IMR-90 (cell line): ENCODE data around the gene GNAI2. TPM values are rescaled to one million over a fixed set of nuclear protein-coding genes. Genes with fewer than 3 reads are reported as not detected.

Source experiments
- ATAC-seq: fragments of 200-7000 bp; cut with Tn5 transposase; 2 replicates; pipeline ENCODE4 v1.9.1; 2020; ENCODE audit warnings: low read depth, mild to moderate bottlenecking, moderate library complexity
- BruUV-seq: library from RNA; stranded (reverse); fragments of 400-500 nt; replicated peaks from 2 replicates; lab custom pipeline; 2021; lab: Mats Ljungman, UMichigan
- CTCF ChIA-PET: fragments of 300-600 bp; formaldehyde crosslinking; extraction: SDS; loops from one replicate; lab custom pipeline; 2021; ENCODE audit warnings: antibody characterized with exemption; lab: Yijun Ruan, JAX
- POLR2A ChIA-PET: fragments of 300-600 bp; sonication (Branson Sonifier 250); formaldehyde crosslinking; loops from one replicate; lab custom pipeline; 2022; ENCODE audit warnings: antibody characterized with exemption; ENCODE audit not compliant: unreplicated experiment; lab: Charles Lee
- DNase-seq: peaks from one replicate; pipeline ENCODE4 v3.0.0; 2013
- H2AFZ ChIP-seq: replicated peaks from 2 replicates; pipeline ENCODE3; 2013; ENCODE audit warnings: low read length, mild to moderate bottlenecking; ENCODE audit not compliant: poor library complexity
- H2AK5ac ChIP-seq: 2 replicates; pipeline ENCODE4 v1.6.1; 2013; ENCODE audit warnings: low read depth, low read length, inconsistent platforms
- H2AK9ac ChIP-seq: replicated peaks from 2 replicates; pipeline ENCODE3; 2013; ENCODE audit warnings: mild to moderate bottlenecking, low read depth, low read length, moderate library complexity; ENCODE audit not compliant: poor library complexity
- H2BK120ac ChIP-seq: 2 replicates; pipeline ENCODE4 v1.6.1; 2013; ENCODE audit warnings: low read depth, low read length, inconsistent platforms
- H2BK15ac ChIP-seq: 3 replicates; pipeline ENCODE4 v1.6.1; 2013; ENCODE audit warnings: low read depth, low read length, inconsistent platforms
- H2BK20ac ChIP-seq: 2 replicates; pipeline ENCODE4 v1.6.1; 2013; ENCODE audit warnings: low read depth, mild to moderate bottlenecking, inconsistent platforms, low read length, moderate library complexity
- H2BK5ac ChIP-seq: 2 replicates; pipeline ENCODE4 v1.6.1; 2013; ENCODE audit warnings: mild to moderate bottlenecking, low read depth, low read length, inconsistent platforms; ENCODE audit not compliant: poor library complexity, severe bottlenecking
- H3K14ac ChIP-seq: replicated peaks from 2 replicates; pipeline ENCODE4 v1.6.1; 2013; ENCODE audit warnings: low read depth, low read length, inconsistent platforms
- H3K18ac ChIP-seq: 2 replicates; pipeline ENCODE4 v1.6.1; 2013; ENCODE audit warnings: low read depth, low read length, control low read depth
- H3K23ac ChIP-seq: 2 replicates; pipeline ENCODE4 v1.6.1; 2013; ENCODE audit warnings: low read depth, low read length, inconsistent platforms
- H3K27ac ChIP-seq: 2 replicates; pipeline ENCODE4 v1.5.1; 2013; ENCODE audit warnings: mild to moderate bottlenecking, control low read depth, low read length; ENCODE audit not compliant: insufficient read depth
- H3K27me3 ChIP-seq: 2 replicates; pipeline ENCODE4 v1.6.1; 2013; ENCODE audit warnings: low read length; ENCODE audit not compliant: control insufficient read depth, insufficient read depth
- H3K36me3 ChIP-seq: 2 replicates; pipeline ENCODE4 v1.6.1; 2013; ENCODE audit warnings: low read length, mixed read lengths; ENCODE audit not compliant: control insufficient read depth, insufficient read depth
- H3K4ac ChIP-seq: 2 replicates; pipeline ENCODE4 v1.6.1; 2013; ENCODE audit warnings: low read depth, low read length, inconsistent platforms
- H3K4me1 ChIP-seq: 2 replicates; pipeline ENCODE4 v1.6.1; 2013; ENCODE audit warnings: low read length, mixed read lengths; ENCODE audit not compliant: control insufficient read depth, insufficient read depth
- H3K4me2 ChIP-seq: 2 replicates; pipeline ENCODE4 v1.6.1; 2013; ENCODE audit warnings: low read depth, mild to moderate bottlenecking, control low read depth, low read length, moderate library complexity
- H3K4me3 ChIP-seq: 2 replicates; pipeline ENCODE4 v1.5.1; 2013; ENCODE audit warnings: low read depth, mild to moderate bottlenecking, control low read depth, low read length, moderate library complexity; ENCODE audit not compliant: insufficient read depth
- H3K56ac ChIP-seq: 2 replicates; pipeline ENCODE4 v1.6.1; 2013; ENCODE audit warnings: low read length, inconsistent platforms; ENCODE audit not compliant: insufficient read depth; ENCODE audit errors: extremely low read depth
- H3K79me1 ChIP-seq, 2 experiments: 2 replicates each; pipeline ENCODE4 v1.6.1; 2013; ENCODE audit warnings: low read length in 2 of 2, inconsistent platforms in 1 of 2, low read depth in 1 of 2
- H3K9ac ChIP-seq: 2 replicates; pipeline ENCODE4 v1.6.1; 2013; ENCODE audit warnings: low read depth, low read length, control low read depth
- H3K9me1 ChIP-seq: 2 replicates; pipeline ENCODE4 v1.6.1; 2013; ENCODE audit warnings: low read length, inconsistent platforms; ENCODE audit not compliant: insufficient read depth
- H3K9me3 ChIP-seq: 2 replicates; pipeline ENCODE4 v1.6.1; 2013; ENCODE audit warnings: low read length; ENCODE audit not compliant: control insufficient read depth, insufficient read depth
- H4K20me1 ChIP-seq: 2 replicates; pipeline ENCODE4 v1.6.1; 2013; ENCODE audit warnings: low read length, inconsistent platforms; ENCODE audit not compliant: insufficient read depth
- H4K5ac ChIP-seq: 2 replicates; pipeline ENCODE4 v1.6.1; 2013; ENCODE audit warnings: mild to moderate bottlenecking, low read depth, low read length, control low read depth
- H4K8ac ChIP-seq, 2 experiments: 2 replicates each; pipeline ENCODE4 v1.6.1; 2013; ENCODE audit warnings: low read depth in 2 of 2, low read length in 2 of 2, control low read depth in 1 of 2, inconsistent platforms in 1 of 2
- H4K91ac ChIP-seq: 2 replicates; pipeline ENCODE4 v1.6.1; 2013; ENCODE audit warnings: low read depth, low read length, inconsistent platforms; ENCODE audit not compliant: insufficient read depth
- MAZ ChIP-seq: IDR thresholded peaks from 2 replicates; pipeline ENCODE4 v1.6.1; 2012; ENCODE audit warnings: low read depth, mild to moderate bottlenecking, low read length, improper control_type of control experiment, moderate library complexity, borderline replicate concordance
- NFE2L2 ChIP-seq: fragments of 150-350 bp; IDR thresholded peaks from 2 replicates; pipeline ENCODE4 v1.6.1; 2016; ENCODE audit warnings: low read depth, mild to moderate bottlenecking, low read length
- POLR2A ChIP-seq: IDR thresholded peaks from 2 replicates; pipeline ENCODE4 v1.6.1; 2012; ENCODE audit warnings: mild to moderate bottlenecking, low read depth, low read length
- RCOR1 ChIP-seq: IDR thresholded peaks from 2 replicates; pipeline ENCODE4 v1.6.1; 2012; ENCODE audit warnings: mild to moderate bottlenecking, low read length, improper control_type of control experiment; ENCODE audit not compliant: insufficient replicate concordance
- WGBS, 2 experiments: methylation state at CpG; one replicate each; pipeline versions ENCODE4 v1.1.5 to v1.1.7; 2013; ENCODE audit warnings: missing lambda C conversion rate in 2 of 2; ENCODE audit not compliant: insufficient read length in 1 of 2; ENCODE audit errors: extremely low coverage in 2 of 2; 5-methylcytosine and 5-hydroxymethylcytosine counted together
- dilution Hi-C: fragments of 300-500 bp; cut with HindIII; formaldehyde crosslinking; loops from one replicate; pipeline ENCODE4 v1.14.3; 2018; ENCODE audit warnings: low sequenced_read_pairs; ENCODE audit not compliant: unreplicated experiment
- in situ Hi-C: fragments of 300-500 bp; cut with MboI; formaldehyde crosslinking; loops from 3 replicates; pipeline ENCODE4 v1.14.3; 2019; ENCODE audit warnings: low sequenced_read_pairs, inconsistent platforms, mixed read lengths
- intact Hi-C: fragments of 100-400 bp; cut with micrococcal nuclease; formaldehyde crosslinking; loops from 2 replicates; pipeline ENCODE4 v1.10.0; 2022
- polyA plus RNA-seq, 3 experiments: library from polyadenylated mRNA; depleted of rRNA; stranded (reverse); fragments of >200 nt; gene quantifications; 2 replicates each; pipeline ENCODE4 v1.2.3, GENCODE V29; 2012; ENCODE audit warnings: low replicate concordance in 1 of 3
- total RNA-seq: library from RNA; depleted of rRNA; stranded (reverse); fragments of >200 nt; gene quantifications from 2 replicates; pipeline ENCODE4 v1.2.3, GENCODE V29; 2012

Gene GNAI2
- total and polyA plus RNA-seq, 2 of the 4 experiments (the other 2 are of a cell fraction) = 867 to 1,079 TPM

- in situ Hi-C loops = no loop called here
- BruUV-seq = no TSS peak
Observed at GRCh38 chr3:50288387-50289007, 52.5 kb downstream of the GNAI2 start.

More at GRCh38 chr3:50288387-50289007, 52.5 kb downstream of the GNAI2 start:
- H3K56ac ChIP-seq = no peak overlapping the region
- ChIA-PET POLR2A (no interaction called here), CTCF (no interaction called here)
- no peaks in the 10 kb centered on the region; the same call in 1 of the 2 replicates for H4K20me1 ChIP-seq
- no peak overlapping the region for H2BK15ac ChIP-seq
- peaks cover 14 to 31% of the 10 kb centered on the region in 2 experiments for H3K79me1 ChIP-seq
- H3K9ac ChIP-seq = no peak overlapping the region
- dilution Hi-C loops (no loop called here), intact Hi-C loops (no loop called here)
- TF ChIP-seq MAZ (no peak), RCOR1 (no peak), POLR2A (no peak), NFE2L2 (no peak)
- no peak for DNase-seq
- H3K4ac ChIP-seq = no peak overlapping the region
- H2AK9ac ChIP-seq = no peak overlapping the region
- H3K9me1 ChIP-seq = no peaks in the 10 kb centered on the region; the same call in 1 of the 2 replicates
- H3K36me3 ChIP-seq = peaks cover 34% of the 10 kb centered on the region
- H2BK120ac ChIP-seq = no peak overlapping the region
- H2BK20ac ChIP-seq = no peak overlapping the region
- no peak overlapping the region for H4K91ac ChIP-seq
- WGBS, 2 experiments = 94% methylated on average over 8 of the region's 23 CpGs; no CpG with 5 or more reads in 1 of the 2 experiments
- no peak overlapping the region for H3K4me2 ChIP-seq
- H3K9me3 ChIP-seq = no peaks in the 10 kb centered on the region
- no peak overlapping the region for H4K5ac ChIP-seq
- no peak overlapping the region for H3K4me3 ChIP-seq
- no peak overlapping the region for H3K27ac ChIP-seq
- no peak overlapping the region for H2AK5ac ChIP-seq
- no peak for ATAC-seq
- H3K27me3 ChIP-seq = no peaks in the 10 kb centered on the region
- no peak overlapping the region for H2BK5ac ChIP-seq
- H3K18ac ChIP-seq = no peak overlapping the region
- no peak overlapping the region for H3K23ac ChIP-seq
- H2AFZ ChIP-seq = no peak overlapping the region
- H3K14ac ChIP-seq = no peak overlapping the region
- peaks cover 8% of the 10 kb centered on the region for H3K4me1 ChIP-seq
- no peak overlapping the region for H4K8ac ChIP-seq
